ENCODE measurements around the gene ETV2. TPM values are rescaled to one million over a fixed set of nuclear protein-coding genes. Genes with fewer than 3 reads are reported as not detected.

Gene ETV2
- total RNA-seq, 2 donors from 2014 or later, result 1.2 to 1.3 TPM

- WGBS, 2 experiments (ENCODE audit: insufficient coverage in 1 of 2, insufficient read length in 1 of 2), result 87 to 93% methylated on average over 5 to 10 of the region's 10 CpGs
- Histone ChIP-seq H3K9me3 (ENCODE audit: control insufficient read depth, low read length) (no peaks in the 10 kb centered on the region), H3K36me3 (ENCODE audit: control insufficient read depth, insufficient read depth, low read length) (peaks cover 12% of the 10 kb centered on the region), H3K27me3 (ENCODE audit: control insufficient read depth, insufficient read depth, low read length, poor library complexity, severe bottlenecking) (no peaks in the 10 kb centered on the region), H3K4me3 (ENCODE audit: low read length) (no peak overlapping the region), H3K4me1 (ENCODE audit: control insufficient read depth, insufficient read depth, low read length) (no peaks in the 10 kb centered on the region), H3K9ac (ENCODE audit: extremely low read depth, low read length, poor library complexity, severe bottlenecking) (no peak overlapping the region), H3K27ac (ENCODE audit: low read depth, low read length) (no peak overlapping the region)
- Mint-ChIP-seq H3K27me3 (ENCODE audit: insufficient read depth) (peaks cover 6% of the 10 kb centered on the region), H3K4me1 (peaks cover 18% of the 10 kb centered on the region), H3K36me3 (ENCODE audit: low read depth) (peaks cover 9% of the 10 kb centered on the region), H3K9me3 (no peaks in the 10 kb centered on the region), H3K4me3 (peak overlapping the region; percentile 63), H3K27ac (peak overlapping the region; percentile 52)
- DNase-seq, result peak; percentile 62
- TF ChIP-seq CTCF (conservative IDR thresholded peaks at IDR 0.05), result no peak
Measured at GRCh38 chr19:35642312-35642711, 767 bp downstream of the ETV2 start.

DNA sequence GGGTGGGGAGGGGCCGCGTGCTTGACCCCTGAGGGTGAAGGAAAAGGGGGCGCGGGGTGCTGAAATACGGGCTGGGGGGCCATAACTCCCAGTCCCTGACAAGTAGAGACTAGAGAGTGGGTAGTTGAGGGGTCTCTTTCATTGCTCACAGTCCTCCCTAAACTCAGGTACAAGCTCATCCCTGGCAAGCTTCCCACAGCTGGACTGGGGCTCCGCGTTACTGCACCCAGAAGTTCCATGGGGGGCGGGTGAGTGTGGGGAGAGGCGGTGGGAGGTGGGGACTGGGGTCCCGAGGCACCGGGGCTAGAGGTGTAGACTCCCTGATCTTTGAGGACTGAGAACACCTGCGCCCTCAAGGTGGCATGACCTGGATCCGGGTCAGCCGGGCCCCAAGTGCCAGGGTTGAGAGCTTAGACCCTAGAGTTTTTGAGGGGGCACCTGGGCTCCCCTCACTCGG, 1.3 kb downstream of the ETV2 start:
- Mint-ChIP-seq H3K27me3 (ENCODE audit: insufficient read depth) (peaks cover 6% of the 10 kb centered on the region), H3K27ac (no peak overlapping the region), H3K4me3 (peak overlapping the region; percentile 63), H3K36me3 (ENCODE audit: low read depth) (peaks cover 5% of the 10 kb centered on the region), H3K4me1 (peaks cover 18% of the 10 kb centered on the region), H3K9me3 (no peaks in the 10 kb centered on the region)
- 48 to 63% methylated on average over 7 to 12 of the region's 15 CpGs for WGBS, 2 experiments (ENCODE audit: insufficient coverage in 1 of 2, insufficient read length in 1 of 2)
- no peak overlapping the region for H3K27ac ChIP-seq (ENCODE audit: low read depth, low read length)
- no peaks in the 10 kb centered on the region for H3K27me3 ChIP-seq (ENCODE audit: control insufficient read depth, insufficient read depth, low read length, poor library complexity, severe bottlenecking)
- no peaks in the 10 kb centered on the region for H3K9me3 ChIP-seq (ENCODE audit: control insufficient read depth, low read length)
- peak overlapping the region; percentile 79 for H3K4me3 ChIP-seq (ENCODE audit: low read length)
- no peak for DNase-seq
- no peaks in the 10 kb centered on the region for H3K4me1 ChIP-seq (ENCODE audit: control insufficient read depth, insufficient read depth, low read length)
- no peak for TF ChIP-seq CTCF (conservative IDR thresholded peaks at IDR 0.05)
- peak overlapping the region; percentile 15 for H3K9ac ChIP-seq (ENCODE audit: extremely low read depth, low read length, poor library complexity, severe bottlenecking)
- peaks cover 7% of the 10 kb centered on the region for H3K36me3 ChIP-seq (ENCODE audit: control insufficient read depth, insufficient read depth, low read length)

DNA sequence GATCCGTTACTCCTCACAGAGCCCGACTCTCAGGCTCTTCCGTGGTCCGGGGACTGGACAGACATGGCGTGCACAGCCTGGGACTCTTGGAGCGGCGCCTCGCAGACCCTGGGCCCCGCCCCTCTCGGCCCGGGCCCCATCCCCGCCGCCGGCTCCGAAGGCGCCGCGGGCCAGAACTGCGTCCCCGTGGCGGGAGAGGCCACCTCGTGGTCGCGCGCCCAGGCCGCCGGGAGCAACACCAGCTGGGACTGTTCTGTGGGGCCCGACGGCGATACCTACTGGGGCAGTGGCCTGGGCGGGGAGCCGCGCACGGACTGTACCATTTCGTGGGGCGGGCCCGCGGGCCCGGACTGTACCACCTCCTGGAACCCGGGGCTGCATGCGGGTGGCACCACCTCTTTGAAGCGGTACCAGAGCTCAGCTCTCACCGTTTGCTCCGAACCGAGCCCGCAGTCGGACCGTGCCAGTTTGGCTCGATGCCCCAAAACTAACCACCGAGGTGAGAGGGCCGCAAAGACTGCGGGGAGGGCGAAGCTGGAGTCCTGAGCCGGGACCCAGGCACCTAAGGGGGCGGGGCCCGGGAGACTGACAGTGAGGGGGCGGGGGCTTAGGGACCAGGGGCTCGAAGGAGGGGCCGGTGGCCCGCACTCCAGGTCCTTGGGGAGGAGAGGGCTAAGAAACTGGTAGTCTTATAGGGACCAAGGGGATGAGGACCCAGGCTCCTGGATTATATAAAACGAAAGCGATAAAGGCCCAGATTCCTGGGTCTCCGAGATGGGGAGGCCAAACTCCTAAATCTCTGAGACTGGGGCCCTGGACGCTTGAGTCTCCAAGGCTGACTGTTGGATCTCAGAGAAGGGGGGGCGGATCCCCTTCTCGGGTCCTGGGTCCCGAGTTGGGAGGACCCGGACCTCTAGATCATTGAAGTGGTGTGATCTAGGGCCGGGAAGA, 2.0 kb downstream of the ETV2 start:
- Mint-ChIP-seq H3K27ac (peak overlapping the region; percentile 82), H3K27me3 (ENCODE audit: insufficient read depth) (peaks cover 6% of the 10 kb centered on the region), H3K9me3 (no peaks in the 10 kb centered on the region), H3K36me3 (ENCODE audit: low read depth) (no peaks in the 10 kb centered on the region), H3K4me3 (peak overlapping the region; percentile 63), H3K4me1 (peaks cover 18% of the 10 kb centered on the region)
- H3K36me3 ChIP-seq (ENCODE audit: control insufficient read depth, insufficient read depth, low read length), result peaks cover under 1% of the 10 kb centered on the region
- peak overlapping the region; percentile 79 for H3K4me3 ChIP-seq (ENCODE audit: low read length)
- TF ChIP-seq CTCF (conservative IDR thresholded peaks at IDR 0.05), result peak; percentile 14
- H3K4me1 ChIP-seq (ENCODE audit: control insufficient read depth, insufficient read depth, low read length), result no peaks in the 10 kb centered on the region
- H3K27ac ChIP-seq (ENCODE audit: low read depth, low read length), result peak overlapping the region; percentile 5
- no peaks in the 10 kb centered on the region for H3K9me3 ChIP-seq (ENCODE audit: control insufficient read depth, low read length)
- peak; percentile 95 for DNase-seq
- 2 to 3% methylated on average over 27 to 69 of the region's 69 CpGs for WGBS, 2 experiments (ENCODE audit: insufficient coverage in 1 of 2, insufficient read length in 1 of 2)
- peak overlapping the region; percentile 15 for H3K9ac ChIP-seq (ENCODE audit: extremely low read depth, low read length, poor library complexity, severe bottlenecking)
- H3K27me3 ChIP-seq (ENCODE audit: control insufficient read depth, insufficient read depth, low read length, poor library complexity, severe bottlenecking), result no peaks in the 10 kb centered on the region

Data from endodermal cell (in vitro differentiated cells).